ENCODE results near the gene CCL21. TPM values are rescaled to one million over a fixed set of nuclear protein-coding genes. Genes with fewer than 3 reads are reported as not detected.

CCL21 gene
- total and polyA plus RNA-seq, 2 donors (not counting 1 experiment from before 2014, with no cell fraction given) = not detected

GRCh38 chr9:34665381-34666250, 44.3 kb downstream of the CCL21 start:
- Mint-ChIP-seq H3K27ac (peak overlapping the region; percentile 94), H3K9me3 (ENCODE audit: insufficient read depth) (peaks cover 8% of the 10 kb centered on the region), H3K4me1 (peaks cover 20% of the 10 kb centered on the region), H3K27me3 (no peaks in the 10 kb centered on the region), H3K4me3 (peak overlapping the region; percentile 94)
- peak overlapping the region; percentile 97 for H3K9ac ChIP-seq (ENCODE audit: low read length)
- H4K20me1 ChIP-seq (ENCODE audit: control insufficient read depth, insufficient read depth, low read length, poor library complexity, severe bottlenecking) = no peaks in the 10 kb centered on the region
- H3K4me1 ChIP-seq (ENCODE audit: control insufficient read depth in 2 of 2, insufficient read depth in 2 of 2, low read length in 2 of 2) = peaks cover 10 to 18% of the 10 kb centered on the region in 2 donors
- no peaks in the 10 kb centered on the region for H3K79me2 ChIP-seq (ENCODE audit: control insufficient read depth, insufficient read depth, low read length)
- H3K27ac ChIP-seq (ENCODE audit: low read length in 2 of 2) = peak overlapping the region; percentile 86 to 93
- peaks cover 0 to 15% (median 8%) of the 10 kb centered on the region in 3 donors for H3K9me3 ChIP-seq (ENCODE audit: control extremely low read depth in 1 of 3, control insufficient read depth in 2 of 3, insufficient read depth in 1 of 3, low read length in 2 of 3)
- WGBS (ENCODE audit: insufficient coverage) = 9% methylated on average over 45 of the region's 55 CpGs
- DNase-seq = peak; percentile 93
- peak overlapping the region; percentile 99 for H3K4me2 ChIP-seq (replicated peaks; ENCODE audit: low read depth, low read length, poor library complexity, severe bottlenecking)
- TF ChIP-seq CTCF (IDR thresholded peaks at IDR 0.05) (no peak), EZH2 (IDR thresholded peaks at IDR 0.05; ENCODE audit: borderline replicate concordance, insufficient read depth, low read depth, low read length, poor library complexity, severe bottlenecking) (no peak)
- POLR2A ChIA-PET = interaction anchor here (1.0 to 1.8 kb wide), 4 partner anchors 11 to 28 kb away, joined by 3 to 13 read pairs (median 8); partner anchors contain the start of genes GALT and SIGMAR1
- CTCF ChIA-PET = interaction anchor here (0.6 to 4.9 kb wide), 8 partner anchors 11 to 414 kb away, joined by 3 to 34 read pairs (median 4); partner anchors contain the start of genes FANCG, GALT, RPP25L and SIGMAR1
- ATAC-seq (ENCODE audit: low read depth) = peak; percentile 90
- peak overlapping the region; percentile 65 to 87 (median 83) for H3K4me3 ChIP-seq (ENCODE audit: control extremely low read depth in 1 of 5, extremely low read depth in 1 of 5, insufficient read depth in 1 of 5, low read depth in 2 of 5, low read length in 4 of 5)
- intact Hi-C loops (cut with micrococcal nuclease) = loop anchor here (1.0 to 5.0 kb wide), 6 partner anchors 19 to 1147 kb away; partner anchors contain the start of genes DNAJB5, GALT, MYORG and RPP25L
- no peaks in the 10 kb centered on the region for H3K27me3 ChIP-seq (replicated peaks in 1 of 4; ENCODE audit: control extremely low read depth in 1 of 4, control insufficient read depth in 3 of 4, insufficient read depth in 4 of 4, low read length in 3 of 4)
- no peaks in the 10 kb centered on the region for H3K36me3 ChIP-seq (replicated peaks in 1 of 2; ENCODE audit: control extremely low read depth in 1 of 2, control insufficient read depth in 1 of 2, extremely low read depth in 1 of 2, insufficient read depth in 2 of 2, low read length in 1 of 2)
- peak overlapping the region; percentile 91 for H2AFZ ChIP-seq (ENCODE audit: insufficient read depth, low read depth, low read length, poor library complexity, severe bottlenecking)
